Activated naive CD8-positive, alpha-beta T cell treated with anti-CD3 and anti-CD28 coated beads, Interleukin-2, amount 50 U/mL, for 24 hours (primary cell): ENCODE measurements around the gene F2.

Experiments
- ATAC-seq: fragments of 150-1000 bp; cut with Tn5 transposase; one replicate; pipeline ENCODE4 v1.10.0; 2021
- DNase-seq: peaks from one replicate; pipeline ENCODE4 v3.0.0; 2021
- H3K27ac Mint-ChIP-seq: one replicate; pipeline ENCODE4 v1.8.0; 2021; ENCODE audit warnings: mild to moderate bottlenecking, mixed read lengths
- H3K27me3 Mint-ChIP-seq: one replicate; pipeline ENCODE4 v1.8.0; 2021; ENCODE audit warnings: mixed read lengths
- H3K36me3 Mint-ChIP-seq: one replicate; pipeline ENCODE4 v1.8.0; 2021; ENCODE audit warnings: low read depth, mixed read lengths
- H3K4me1 Mint-ChIP-seq: one replicate; pipeline ENCODE4 v1.8.0; 2021; ENCODE audit warnings: mixed read lengths
- H3K4me3 Mint-ChIP-seq: one replicate; pipeline ENCODE4 v1.8.0; 2021; ENCODE audit warnings: mild to moderate bottlenecking, moderate library complexity, mixed read lengths
- H3K9me3 Mint-ChIP-seq: one replicate; pipeline ENCODE4 v1.8.0; 2021; ENCODE audit warnings: mixed read lengths

F2 gene

GRCh38 chr11:46769636-46770221 is 50.7 kb downstream of the F2 start:
- Mint-ChIP-seq H3K4me1 (no peaks in the 10 kb centered on the region), H3K27ac (no peak overlapping the region), H3K4me3 (no peak overlapping the region), H3K27me3 (no peaks in the 10 kb centered on the region), H3K9me3 (no peaks in the 10 kb centered on the region), H3K36me3 (peaks cover 42% of the 10 kb centered on the region)
- no peak for ATAC-seq
- no peak for DNase-seq

- no peak for ATAC-seq
- no peaks in the 10 kb centered on the region for H3K9me3 Mint-ChIP-seq
- no peaks in the 10 kb centered on the region for H3K27me3 Mint-ChIP-seq
- H3K36me3 Mint-ChIP-seq = peaks cover 55% of the 10 kb centered on the region
- no peak overlapping the region for H3K4me3 Mint-ChIP-seq
- H3K4me1 Mint-ChIP-seq = no peaks in the 10 kb centered on the region
- DNase-seq = no peak
- no peak overlapping the region for H3K27ac Mint-ChIP-seq
Measured at GRCh38 chr11:46776878-46777277, 57.9 kb downstream of the F2 start.

- no peak overlapping the region for H3K4me3 Mint-ChIP-seq
- no peaks in the 10 kb centered on the region for H3K27me3 Mint-ChIP-seq
- H3K27ac Mint-ChIP-seq = no peak overlapping the region
- peaks cover 57% of the 10 kb centered on the region for H3K36me3 Mint-ChIP-seq
- H3K9me3 Mint-ChIP-seq = no peaks in the 10 kb centered on the region
- DNase-seq (no peak), ATAC-seq (no peak)
- no peaks in the 10 kb centered on the region for H3K4me1 Mint-ChIP-seq
Measured at GRCh38 chr11:46778416-46778815, 59.4 kb downstream of the F2 start.
